H1 (cell line): ENCODE data around the gene OR13J1. TPM values are rescaled to one million over a fixed set of nuclear protein-coding genes. Genes with fewer than 3 reads are reported as not detected.

Experiments used
- CTCF ChIA-PET: fragments of 300-600 bp; sonication (Branson Sonifier 250); formaldehyde crosslinking; loops from one replicate; lab custom pipeline; 2021; ENCODE audit not compliant: partially characterized antibody; lab: Charles Lee
- POLR2A ChIA-PET: fragments of 300-600 bp; sonication (Branson Sonifier 250); formaldehyde crosslinking; loops from one replicate; lab custom pipeline; 2021; ENCODE audit warnings: inconsistent platforms; ENCODE audit not compliant: partially characterized antibody; lab: Charles Lee
- DNase-seq, 2 experiments: peaks; one replicate each; pipeline versions ENCODE4 v3.0.0 to v3.0.0-alpha.2; 2010 to 2022; ENCODE audit warnings: low spot score in 2 of 2, low read depth in 1 of 2, mixed read lengths in 1 of 2
- FAIRE-seq: peaks from 2 replicates; lab custom pipeline; 2011; peaks lifted over from hg19 to GRCh38; lab: Jason Lieb, UNC
- H2AFZ ChIP-seq: 2 replicates; pipeline ENCODE4 v1.8.1; 2012; ENCODE audit warnings: low read length, inconsistent platforms
- H2AK5ac ChIP-seq: 2 replicates; pipeline ENCODE4 v1.6.1; 2013; ENCODE audit warnings: low read depth, low read length
- H2BK120ac ChIP-seq: replicated peaks from 2 replicates; pipeline ENCODE3; 2013; ENCODE audit warnings: low read depth, low read length, inconsistent platforms
- H2BK12ac ChIP-seq: 2 replicates; pipeline ENCODE4 v1.6.1; 2013; ENCODE audit warnings: low read depth, low read length
- H2BK15ac ChIP-seq: 2 replicates; pipeline ENCODE4 v1.6.1; 2013; ENCODE audit warnings: low read length
- H2BK20ac ChIP-seq: 2 replicates; pipeline ENCODE4 v1.6.1; 2013; ENCODE audit warnings: low read length
- H2BK5ac ChIP-seq: 2 replicates; pipeline ENCODE4 v1.6.1; 2013; ENCODE audit warnings: low read depth, low read length
- H3K14ac ChIP-seq: 2 replicates; pipeline ENCODE4 v1.6.1; 2013; ENCODE audit warnings: inconsistent platforms; ENCODE audit not compliant: insufficient read length
- H3K18ac ChIP-seq: 2 replicates; pipeline ENCODE4 v1.6.1; 2013; ENCODE audit warnings: low read length; ENCODE audit errors: extremely low read depth
- H3K23ac ChIP-seq: 2 replicates; pipeline ENCODE4 v1.6.1; 2013; ENCODE audit warnings: inconsistent platforms; ENCODE audit not compliant: insufficient read length
- H3K23me2 ChIP-seq: 2 replicates; pipeline ENCODE4 v1.6.1; 2013; ENCODE audit warnings: low read depth, low read length
- H3K27ac ChIP-seq: 2 replicates; pipeline ENCODE4 v1.6.1; 2011; ENCODE audit warnings: low read depth, low read length, inconsistent platforms
- H3K27me3 ChIP-seq, 4 experiments: replicated peaks in 1 of 4; 1 replicate in 1 of 4; 2 replicates in 3 of 4; pipeline versions ENCODE4 v1.6.1 to v1.8.1; 2011 to 2013; ENCODE audit warnings: low read length in 3 of 4, mild to moderate bottlenecking in 3 of 4, inconsistent platforms in 2 of 4, mixed read lengths in 2 of 4, moderate library complexity in 1 of 4; ENCODE audit not compliant: control insufficient read depth in 3 of 4, insufficient read depth in 3 of 4; ENCODE audit errors: extremely low read depth in 1 of 4
- H3K36me3 ChIP-seq, 4 experiments: 2 replicates each; pipeline versions ENCODE4 v1.6.1 to v1.8.1; 2011 to 2013; ENCODE audit warnings: mild to moderate bottlenecking in 4 of 4, low read length in 3 of 4, moderate library complexity in 2 of 4, control low read depth in 1 of 4, inconsistent platforms in 1 of 4; ENCODE audit not compliant: insufficient read depth in 4 of 4, control insufficient read depth in 2 of 4
- H3K4ac ChIP-seq: replicated peaks from 2 replicates; pipeline ENCODE3; 2013; ENCODE audit warnings: low read length, low read depth, mixed read lengths, inconsistent platforms; ENCODE audit not compliant: insufficient read length
- H3K4me1 ChIP-seq, 4 experiments: replicated peaks in 1 of 4; 1 replicate in 1 of 4; 2 replicates in 3 of 4; pipeline versions ENCODE4 v1.6.1 to v1.8.1; 2011 to 2013; ENCODE audit warnings: low read length in 3 of 4, inconsistent platforms in 2 of 4, mixed read lengths in 1 of 4; ENCODE audit not compliant: insufficient read depth in 4 of 4, control insufficient read depth in 3 of 4
- H3K4me2 ChIP-seq, 2 experiments: 2 replicates each; pipeline versions ENCODE4 v1.6.1 to v1.8.1; 2011 to 2013; ENCODE audit warnings: low read depth in 2 of 2, low read length in 2 of 2, control low read depth in 1 of 2, inconsistent platforms in 1 of 2, mild to moderate bottlenecking in 1 of 2; ENCODE audit not compliant: insufficient read depth in 1 of 2
- H3K4me3 ChIP-seq, 4 experiments: fragments of 200-600, 300-600 bp in 1 of 4; sonication (generic), shearing (Covaris generic), sonication (Bioruptor Twin) in 1 of 4; 2 replicates each; pipeline versions ENCODE4 v1.5.1 to v1.8.1; 2011 to 2016; ENCODE audit warnings: low read length in 4 of 4, low read depth in 3 of 4, control low read depth in 2 of 4, inconsistent platforms in 2 of 4, mild to moderate bottlenecking in 2 of 4, mixed read lengths in 1 of 4, moderate library complexity in 1 of 4; ENCODE audit not compliant: insufficient read depth in 2 of 4; ENCODE audit errors: extremely low read depth in 1 of 4
- H3K56ac ChIP-seq: replicated peaks from 2 replicates; pipeline ENCODE3; 2013; ENCODE audit warnings: low read depth, mild to moderate bottlenecking, mixed read lengths, low read length, inconsistent platforms; ENCODE audit not compliant: insufficient read length
- H3K79me1 ChIP-seq: 2 replicates; pipeline ENCODE4 v1.6.1; 2013; ENCODE audit warnings: low read depth, low read length, control low read depth
- H3K79me2 ChIP-seq, 2 experiments: 2 replicates each; pipeline versions ENCODE4 v1.6.1 to v1.8.1; 2012 to 2013; ENCODE audit warnings: low read length in 2 of 2, mild to moderate bottlenecking in 2 of 2, inconsistent platforms in 1 of 2; ENCODE audit not compliant: insufficient read depth in 2 of 2, control insufficient read depth in 1 of 2
- H3K9ac ChIP-seq, 4 experiments: replicated peaks in 1 of 4; 1 replicate in 1 of 4; 2 replicates in 3 of 4; pipeline versions ENCODE4 v1.6.1 to v1.8.1; 2011 to 2013; ENCODE audit warnings: low read depth in 3 of 4, low read length in 3 of 4, control low read depth in 2 of 4, mild to moderate bottlenecking in 2 of 4, moderate library complexity in 2 of 4, inconsistent platforms in 1 of 4; ENCODE audit errors: extremely low read depth in 1 of 4
- H3K9me3 ChIP-seq, 2 experiments: 2 replicates each; pipeline versions ENCODE4 v1.6.1 to v1.8.1; 2012 to 2013; ENCODE audit warnings: mild to moderate bottlenecking in 2 of 2, moderate library complexity in 2 of 2, control low read depth in 1 of 2, inconsistent platforms in 1 of 2, low read depth in 1 of 2, low read length in 1 of 2, mixed read lengths in 1 of 2; ENCODE audit not compliant: insufficient read depth in 2 of 2
- H4K20me1 ChIP-seq, 2 experiments: replicated peaks in 1 of 2; 2 replicates each; pipeline versions ENCODE3 to v1.8.1; 2011 to 2013; ENCODE audit warnings: inconsistent platforms in 2 of 2, low read length in 2 of 2, mild to moderate bottlenecking in 1 of 2; ENCODE audit not compliant: insufficient read depth in 2 of 2, control insufficient read depth in 1 of 2
- H4K5ac ChIP-seq: 2 replicates; pipeline ENCODE4 v1.6.1; 2013; ENCODE audit warnings: low read length, low read depth, mixed read lengths, inconsistent platforms; ENCODE audit not compliant: insufficient read length
- H4K8ac ChIP-seq: 2 replicates; pipeline ENCODE4 v1.8.0; 2013; ENCODE audit warnings: mild to moderate bottlenecking, moderate library complexity, low read length, inconsistent platforms; ENCODE audit not compliant: insufficient read depth; ENCODE audit errors: extremely low read depth
- H4K91ac ChIP-seq: replicated peaks from 2 replicates; pipeline ENCODE3; 2013; ENCODE audit warnings: low read length, mixed read lengths, inconsistent platforms; ENCODE audit not compliant: insufficient read length
- ASH2L ChIP-seq: fragments of 200-600, 300-600 bp; sonication (generic); IDR thresholded peaks from one replicate; pipeline ENCODE4 v1.7.1; 2017; ENCODE audit warnings: low read length
- ATF2 ChIP-seq: IDR thresholded peaks from 2 replicates; pipeline ENCODE4 v1.6.1; 2012; ENCODE audit warnings: low read length, inconsistent platforms
- BACH1 ChIP-seq: IDR thresholded peaks from 2 replicates; pipeline ENCODE4 v1.6.1; 2012; ENCODE audit warnings: low read length, improper control_type of control experiment
- BCL11A ChIP-seq, 2 experiments: IDR thresholded peaks; one replicate each; pipeline ENCODE4 v1.6.1; 2011; ENCODE audit warnings: low read depth in 2 of 2, low read length in 2 of 2, mild to moderate bottlenecking in 2 of 2
- CHD2 ChIP-seq: IDR thresholded peaks from 2 replicates; pipeline ENCODE4 v1.6.1; 2012; ENCODE audit warnings: low read length, improper control_type of control experiment
- E2F6 ChIP-seq: IDR thresholded peaks from 2 replicates; pipeline ENCODE4 v1.6.1; 2012; ENCODE audit warnings: inconsistent platforms
- KDM4A ChIP-seq: IDR thresholded peaks from one replicate; pipeline ENCODE4 v1.7.1; 2012; ENCODE audit warnings: low read depth, mild to moderate bottlenecking, moderate library complexity, low read length, inconsistent platforms; ENCODE audit not compliant: severe bottlenecking
- RFX5 ChIP-seq: IDR thresholded peaks from 2 replicates; pipeline ENCODE4 v1.6.1; 2011; ENCODE audit warnings: low read depth, low read length, improper control_type of control experiment, borderline replicate concordance
- SAP30 ChIP-seq: fragments of 300-600 bp; sonication (generic); IDR thresholded peaks from 2 replicates; pipeline ENCODE4 v1.7.1; 2012; ENCODE audit warnings: low read length, moderate library complexity, mild to moderate bottlenecking, inconsistent platforms; ENCODE audit not compliant: insufficient read depth, insufficient replicate concordance
- SP2 ChIP-seq: IDR thresholded peaks from 2 replicates; pipeline ENCODE4 v1.6.1; 2012; ENCODE audit warnings: mild to moderate bottlenecking, low read length, inconsistent platforms
- SUZ12 ChIP-seq: fragments of 200-600 bp; sonication (generic); IDR thresholded peaks from 2 replicates; pipeline ENCODE4 v1.6.1; 2012; ENCODE audit warnings: mild to moderate bottlenecking, inconsistent platforms, low read length, moderate library complexity, mixed read lengths
- WGBS, 2 experiments: shearing (Covaris generic) in 1 of 2; methylation state at CpG; one replicate each; pipeline versions ENCODE4 v1.1.6 to v1.1.7; 2013 to 2015; ENCODE audit warnings: low lambda C conversion rate in 2 of 2, mixed read lengths in 2 of 2, inconsistent platforms in 1 of 2, low coverage in 1 of 2, missing lambda C conversion rate in 1 of 2; ENCODE audit not compliant: insufficient replicate concordance in 2 of 2, insufficient coverage in 1 of 2, insufficient read length in 1 of 2; ENCODE audit errors: extremely low coverage in 1 of 2, missing lambda C conversion rate in 1 of 2; 5-methylcytosine and 5-hydroxymethylcytosine counted together
- polyA plus RNA-seq, 7 experiments: library from polyadenylated mRNA; depleted of rRNA in 3 of 7; stranded (reverse) in 5 of 7; unstranded in 2 of 7; fragments of >200 nt in 5 of 7; fragments of 200-250 nt in 2 of 7; gene quantifications; 1 replicate in 5 of 7; 2 replicates in 1 of 7; 4 replicates in 1 of 7; pipeline versions ENCODE4 v1.2.1 to v1.2.3, GENCODE V29; 2011 to 2013; ENCODE audit warnings: missing spikeins in 2 of 7, mixed read lengths in 2 of 7
- total RNA-seq: library from RNA; stranded (reverse); fragmentation: NEBNext Ultra II Directional; extraction: Animal tissue kit (Norgen Biotek cat#: 25700); gene quantifications from 2 replicates; pipeline ENCODE4 v1.2.1, GENCODE V29; 2021

Gene OR13J1
- total and polyA plus RNA-seq, 2 of the 8 experiments (the other 6 are each of a cell fraction or from before 2014, with no cell fraction given) = not detected

GRCh38 chr9:35914301-35914807 lies 44.2 kb upstream of the OR13J1 start:
- Histone ChIP-seq H3K4ac (no peak overlapping the region), H2BK12ac (no peak overlapping the region), H2BK15ac (no peak overlapping the region), H3K56ac (no peak overlapping the region), H4K8ac (no peak overlapping the region), H2BK120ac (no peak overlapping the region), H3K79me2 (no peaks in the 10 kb centered on the region), H2BK20ac (no peak overlapping the region), H2AK5ac (no peak overlapping the region), H4K5ac (no peak overlapping the region), H3K23me2 (peaks cover 3% of the 10 kb centered on the region; the same call in 1 of the 2 replicates), H2AFZ (no peak overlapping the region), H4K91ac (no peak overlapping the region), H3K4me3 (no peak overlapping the region), H3K27me3 (no peaks in the 10 kb centered on the region; a peak in 1 of 7 replicates), H3K79me1 (0 out of 2 replicates have a peak, but pooled peaks cover under 1% of the 10 kb centered on the region), H4K20me1 (no peaks in the 10 kb centered on the region), H3K27ac (no peak overlapping the region), H2BK5ac (peak overlapping the region; percentile 92; the same call in 1 of the 2 replicates), H3K4me1 (peaks cover 3 to 6% (median 5%) of the 10 kb centered on the region in 4 experiments; a peak in 5 of 7 replicates), H3K14ac (no peak overlapping the region), H3K4me2 (no peak overlapping the region), H3K36me3 (no peaks in the 10 kb centered on the region), H3K18ac (no peak overlapping the region), H3K9me3 (no peaks in the 10 kb centered on the region), H3K23ac (no peak overlapping the region), H3K9ac (peak overlapping the region in 1 of 4 experiments; percentile 60; a peak in 1 of 7 replicates)
- FAIRE-seq = peak; percentile 97
- TF ChIP-seq E2F6 (no peak), ATF2 (no peak), RFX5 (no peak), SP2 (no peak), CHD2 (no peak), KDM4A (no peak), SUZ12 (no peak), SAP30 (no peak), BACH1 (no peak), BCL11A (IDR thresholded peaks at IDR 0.05; ENCODE audit: low read depth in 2 of 2, low read length in 2 of 2) (no peak), ASH2L (no peak)
- WGBS, 2 experiments = 83% methylated on average over 9 of the region's 9 CpGs; no CpG with 5 or more reads in 1 of the 2 experiments
- CTCF ChIA-PET = interaction anchor here (0.6 to 1.5 kb wide), 3 partner anchors 10 to 255 kb away, joined by 3 to 5 read pairs (median 4); partner anchors contain the start of gene CCIN
- POLR2A ChIA-PET = no interaction called here
- no peak for DNase-seq
